Aorta (tissue), 5 donors: ENCODE measurements around the gene GINS1. TPM values are rescaled to one million over a fixed set of nuclear protein-coding genes. Genes with fewer than 3 reads are reported as not detected.
"Not testable (repeated sequence)": the region's sequence is repeated elsewhere in the genome, so short reads cannot be mapped to it uniquely, and the experiment has no call there.

Experiments used
- ATAC-seq: fragments of 200-7000 bp; cut with Tn5 transposase; one replicate; pipeline ENCODE4 v1.9.1; 2022; ENCODE audit warnings: moderate library complexity; ENCODE audit not compliant: low FRiP score
- DNase-seq, 2 donors: peaks; one replicate each; pipeline ENCODE4 v3.0.0-alpha.2; 2020
- H3K27ac ChIP-seq, 2 donors: one replicate each; pipeline ENCODE4 v1.5.1; 2013; ENCODE audit warnings: low read length in 2 of 2, mild to moderate bottlenecking in 2 of 2, moderate library complexity in 2 of 2, control low read depth in 1 of 2, inconsistent platforms in 1 of 2, low read depth in 1 of 2
- H3K27me3 ChIP-seq, 2 donors: one replicate each; pipeline ENCODE4 v1.6.1; 2013; ENCODE audit warnings: control low read depth in 1 of 2, low read length in 1 of 2, mild to moderate bottlenecking in 1 of 2, moderate library complexity in 1 of 2; ENCODE audit not compliant: insufficient read depth in 2 of 2, control insufficient read depth in 1 of 2
- H3K36me3 ChIP-seq, 2 donors: one replicate each; pipeline ENCODE4 v1.6.1; 2013; ENCODE audit warnings: control low read depth in 1 of 2, low read length in 1 of 2, mild to moderate bottlenecking in 1 of 2; ENCODE audit not compliant: insufficient read depth in 2 of 2, control insufficient read depth in 1 of 2
- H3K4me1 ChIP-seq, 2 donors: one replicate each; pipeline ENCODE4 v1.6.1; 2013; ENCODE audit warnings: low read length in 2 of 2, control low read depth in 1 of 2, mild to moderate bottlenecking in 1 of 2, moderate library complexity in 1 of 2; ENCODE audit not compliant: insufficient read depth in 2 of 2, control insufficient read depth in 1 of 2
- H3K4me3 ChIP-seq, 2 donors: one replicate each; pipeline ENCODE4 v1.5.1; 2013; ENCODE audit warnings: low read length in 2 of 2, control low read depth in 1 of 2, mild to moderate bottlenecking in 1 of 2
- H3K9me3 ChIP-seq: one replicate; pipeline ENCODE4 v1.6.1; 2013; ENCODE audit warnings: mild to moderate bottlenecking, low read length; ENCODE audit not compliant: control insufficient read depth
- WGBS, 2 donors: extraction: QIAGEN DNeasy Blood & Tissue Kit; methylation state at CpG; one replicate each; pipeline ENCODE4 v1.1.7; 2013; 5-methylcytosine and 5-hydroxymethylcytosine counted together
- intact Hi-C, 2 donors: fragments of 100-400 bp; cut with DNase I; formaldehyde crosslinking; loops; one replicate each; pipeline versions ENCODE4 v1.14.2 to v1.15.0; 2022
- polyA plus RNA-seq, 2 donors: library from polyadenylated mRNA; stranded (reverse); fragments of 200-250 nt; gene quantifications; one replicate each; pipeline ENCODE4 v1.2.3, GENCODE V29; 2013
- total RNA-seq, 2 donors: library from RNA; stranded (reverse); fragmentation: NEBNext Ultra II Directional; extraction: Animal tissue kit (Norgen Biotek cat#: 25700); gene quantifications; one replicate each; pipeline ENCODE4 v1.2.1, GENCODE V29; 2021
- donor health status: healthy with polysubstance abuse.
- donor health status: Bipolar disorder and iron deficiency.
- donor health status: DM: no; HTN: no; CAD: no.
- donor health status: DM: no; HTN: no; CAD: no.
- donor health status: DM: yes; HTN: yes; CAD: no.

GINS1 gene
- total and polyA plus RNA-seq, 4 donors, result 0.28 to 1.5 (median 1.2) TPM

DNA sequence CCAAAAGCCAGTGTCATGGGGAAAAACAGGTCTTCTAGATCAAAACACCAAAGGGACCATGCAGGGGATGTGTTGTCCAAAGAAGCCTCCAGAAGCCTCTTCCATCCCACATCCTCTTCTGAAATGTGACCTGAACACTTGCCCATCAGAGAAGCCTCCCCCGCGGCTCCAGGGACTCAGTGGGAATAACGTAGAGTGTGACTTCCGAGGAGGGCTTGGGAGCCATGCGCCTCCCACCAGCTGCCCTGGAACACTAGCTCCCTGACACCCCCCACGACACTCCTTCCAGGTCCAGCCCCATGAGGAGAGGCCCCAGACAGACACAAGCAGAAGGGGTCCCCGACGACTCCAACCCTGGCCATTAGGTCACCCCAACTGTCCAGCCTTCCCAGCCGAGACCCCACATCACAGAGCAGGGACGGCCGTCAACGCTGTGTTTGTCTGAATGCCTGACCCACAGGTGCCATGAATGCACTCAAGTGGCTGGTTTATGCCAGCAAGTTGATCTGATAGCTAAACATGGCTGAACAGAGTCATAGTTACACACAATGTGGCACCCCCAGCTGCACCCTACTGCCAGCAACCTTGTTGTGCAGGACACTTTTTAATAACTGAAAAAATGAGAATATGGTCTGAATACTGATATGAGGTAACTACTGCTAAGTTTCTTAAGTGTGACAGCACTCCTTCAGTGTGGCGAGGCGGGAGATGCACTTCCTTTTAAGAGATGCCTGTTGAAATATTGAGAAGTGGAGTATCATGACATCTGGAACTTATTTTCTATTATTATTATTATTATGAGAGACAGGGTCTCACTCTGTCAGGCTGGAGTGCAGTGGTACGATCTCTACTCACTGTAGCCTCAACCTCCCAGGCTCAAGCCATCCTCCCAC, 58.0 kb downstream of the GINS1 start:
- H3K36me3 ChIP-seq, result peaks cover 3 to 7% of the 10 kb centered on the region in 2 donors
- peak in 1 of 2 donors; percentile 57 for DNase-seq
- H3K4me1 ChIP-seq, result no peaks in the 10 kb centered on the region
- no peak overlapping the region for H3K27ac ChIP-seq
- no peak for ATAC-seq
- intact Hi-C loops, result no loop called here
- WGBS, 2 donors, result 76 to 88% methylated on average over 15 of the region's 15 CpGs
- H3K4me3 ChIP-seq, result no peak overlapping the region
- no peaks in the 10 kb centered on the region for H3K9me3 ChIP-seq
- H3K27me3 ChIP-seq, result no peaks in the 10 kb centered on the region

DNA sequence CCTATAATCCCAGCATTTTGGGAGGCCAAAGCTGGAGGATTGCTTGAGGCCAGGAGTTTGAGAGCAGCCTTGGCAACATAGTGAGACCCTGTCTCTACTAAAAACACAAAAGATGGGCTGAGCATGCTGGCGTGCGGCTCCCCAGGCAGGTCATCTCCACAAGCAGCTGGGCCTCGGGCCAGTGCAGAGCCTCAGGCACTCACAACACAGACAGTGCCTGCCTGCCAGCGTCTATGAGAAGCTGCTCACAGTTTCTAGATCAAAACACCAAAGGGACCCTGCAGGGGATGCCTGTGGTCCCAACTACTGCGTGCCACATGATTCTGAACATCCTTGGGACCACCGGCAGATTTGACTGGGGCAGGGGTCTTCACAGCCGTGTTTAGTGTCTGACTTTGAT, 59.4 kb downstream of the GINS1 start:
- peak in 1 of 2 donors; percentile 61 for DNase-seq
- no peaks in the 10 kb centered on the region for H3K27me3 ChIP-seq
- no peak overlapping the region for H3K27ac ChIP-seq
- ATAC-seq, result no peak
- peaks cover 2 to 7% of the 10 kb centered on the region in 2 donors for H3K36me3 ChIP-seq
- no peaks in the 10 kb centered on the region for H3K4me1 ChIP-seq
- H3K9me3 ChIP-seq, result no peaks in the 10 kb centered on the region
- intact Hi-C loops, result no loop called here
- 87 to 88% methylated on average over 7 of the region's 7 CpGs for WGBS, 2 donors
- no peak overlapping the region for H3K4me3 ChIP-seq

DNA sequence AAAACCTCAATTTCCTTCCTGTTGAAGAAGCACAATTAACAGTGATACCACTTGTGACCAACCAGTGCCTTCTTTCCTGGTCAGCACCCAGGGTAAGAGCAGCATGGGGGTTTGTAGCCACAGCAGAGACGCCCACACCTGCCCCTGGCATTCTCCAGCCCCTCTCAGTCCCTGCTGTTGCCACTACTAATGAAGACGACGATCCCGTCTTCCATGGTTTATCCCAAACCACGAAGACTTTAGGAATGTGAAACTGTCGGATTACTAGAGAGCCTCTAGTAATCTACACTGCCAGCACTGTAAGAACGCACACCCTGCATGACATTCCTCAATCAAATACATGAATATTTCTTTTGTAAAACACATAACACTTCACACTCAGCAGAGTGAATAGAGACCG, 60.0 kb downstream of the GINS1 start:
- Histone ChIP-seq H3K36me3 (peaks cover 2 to 7% of the 10 kb centered on the region in 2 donors), H3K4me3 (no peak overlapping the region), H3K9me3 (no peaks in the 10 kb centered on the region), H3K27ac (no peak overlapping the region), H3K4me1 (no peaks in the 10 kb centered on the region), H3K27me3 (no peaks in the 10 kb centered on the region)
- WGBS, 2 donors, result 82 to 87% methylated on average over 8 of the region's 8 CpGs
- intact Hi-C loops, result no loop called here
- ATAC-seq (no peak), DNase-seq (peak in 1 of 2 donors; percentile 5)

DNA sequence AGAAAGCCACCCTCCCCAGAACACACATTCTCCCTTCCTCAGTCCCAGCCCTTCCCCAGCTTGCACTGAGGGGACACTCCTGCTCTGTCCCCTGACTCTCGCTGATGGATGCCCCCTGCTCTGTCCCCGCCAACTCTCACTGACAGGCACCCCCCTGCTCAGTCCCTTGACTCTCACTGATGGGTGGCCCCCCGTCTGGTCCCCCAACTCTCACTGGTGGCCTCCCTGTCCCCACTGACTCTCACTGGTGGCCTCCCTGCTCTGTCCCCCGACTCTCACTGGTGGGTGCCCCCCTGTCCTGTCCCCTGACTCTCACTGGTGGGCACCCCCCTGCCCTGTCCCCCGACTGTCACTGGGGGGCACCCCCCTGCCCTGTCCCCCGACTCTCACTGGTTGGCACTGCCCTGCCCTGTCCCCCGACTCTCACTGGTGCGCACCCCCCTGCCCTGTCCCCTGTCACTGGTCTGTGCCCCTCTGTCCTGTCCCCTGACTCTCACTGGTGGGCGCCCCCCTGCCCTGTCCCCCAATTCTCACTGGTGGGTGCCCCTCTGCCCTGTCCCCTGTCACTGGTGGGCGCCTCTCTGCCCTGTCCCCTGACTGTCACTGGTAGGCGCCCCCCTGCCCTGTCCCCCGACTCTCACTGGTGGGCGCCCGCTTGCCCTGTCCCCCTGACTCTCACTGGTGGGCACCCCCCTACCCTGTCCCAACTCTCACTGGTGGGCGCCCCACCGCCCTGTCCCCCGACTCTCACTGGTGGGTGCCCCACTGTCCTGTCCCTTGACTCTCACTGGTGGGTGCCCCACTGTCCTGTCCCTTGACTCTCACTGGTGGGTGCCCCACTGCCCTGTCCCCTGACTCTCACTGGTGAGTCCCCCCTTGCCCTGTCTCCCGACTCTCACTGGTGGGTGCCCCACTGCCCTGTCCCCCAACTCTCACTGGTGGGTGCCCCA, 60.9 kb downstream of the GINS1 start:
- H3K9me3 ChIP-seq, result no peaks in the 10 kb centered on the region
- ATAC-seq, result no peak
- WGBS, 2 donors, result 97% methylated on average over 17 to 18 of the region's 18 CpGs
- H3K27me3 ChIP-seq, result no peaks in the 10 kb centered on the region
- no peak overlapping the region for H3K4me3 ChIP-seq
- no peak overlapping the region for H3K27ac ChIP-seq
- no peaks in the 10 kb centered on the region for H3K4me1 ChIP-seq
- peak in 1 of 2 donors; percentile 68 for DNase-seq
- intact Hi-C loops, result no loop called here
- peaks cover 2 to 7% of the 10 kb centered on the region in 2 donors for H3K36me3 ChIP-seq

DNA sequence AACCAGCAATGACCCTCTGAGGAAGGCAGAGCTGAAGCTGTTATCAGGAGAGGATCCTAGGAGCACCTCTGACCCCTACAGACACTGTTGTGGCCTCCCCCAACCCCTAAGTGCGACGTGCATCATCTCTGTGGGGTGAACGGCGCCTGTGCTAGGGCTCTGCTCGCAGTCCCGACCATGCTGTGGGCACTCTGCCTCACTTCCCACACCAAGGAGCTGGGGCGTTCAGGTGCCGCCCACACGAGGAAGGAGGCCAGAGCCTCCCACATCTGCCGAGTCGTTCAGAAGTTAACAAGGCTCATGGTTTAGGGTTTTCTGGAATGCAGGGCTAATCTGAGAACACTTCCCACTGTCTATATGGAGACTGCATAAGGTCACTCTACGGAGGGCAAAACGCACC, 62.1 kb downstream of the GINS1 start:
- intact Hi-C loops, result no loop called here
- no peak for ATAC-seq
- H3K36me3 ChIP-seq, result peaks cover 2 to 7% of the 10 kb centered on the region in 2 donors
- H3K4me1 ChIP-seq, result no peaks in the 10 kb centered on the region
- H3K27ac ChIP-seq, result no peak overlapping the region
- no peaks in the 10 kb centered on the region for H3K27me3 ChIP-seq
- no peaks in the 10 kb centered on the region for H3K9me3 ChIP-seq
- WGBS, 2 donors, result 88% methylated on average over 13 of the region's 13 CpGs
- peak in 1 of 2 donors; percentile 69 for DNase-seq
- H3K4me3 ChIP-seq, result no peak overlapping the region

DNA sequence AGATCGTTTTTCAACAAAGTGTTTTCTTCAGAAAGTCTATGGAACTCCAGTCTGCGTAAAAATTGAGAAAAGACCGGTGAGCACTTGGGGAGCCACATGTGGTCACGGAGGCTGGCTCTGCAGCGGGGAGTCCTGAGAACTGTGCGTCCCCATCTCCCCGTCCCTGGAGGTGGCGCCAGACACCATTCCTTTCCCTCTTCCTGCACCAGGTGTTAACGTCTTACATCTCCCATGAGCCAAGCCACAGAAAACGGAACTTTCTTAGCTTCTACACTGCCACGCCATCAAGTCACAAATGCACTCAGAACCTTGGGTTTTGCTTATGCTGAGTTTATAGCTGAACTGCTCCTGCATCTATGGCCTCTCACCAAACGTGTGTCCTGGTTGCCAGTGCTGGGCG, 62.6 kb downstream of the GINS1 start:
- peaks cover 2 to 7% of the 10 kb centered on the region in 2 donors for H3K36me3 ChIP-seq
- H3K27me3 ChIP-seq, result no peaks in the 10 kb centered on the region
- ATAC-seq, result no peak
- H3K9me3 ChIP-seq, result no peaks in the 10 kb centered on the region
- DNase-seq, result peak in 1 of 2 donors; percentile 75
- 65 to 74% methylated on average over 13 of the region's 13 CpGs for WGBS, 2 donors
- no peaks in the 10 kb centered on the region for H3K4me1 ChIP-seq
- intact Hi-C loops, result no loop called here
- H3K4me3 ChIP-seq, result no peak overlapping the region
- no peak overlapping the region for H3K27ac ChIP-seq

DNA sequence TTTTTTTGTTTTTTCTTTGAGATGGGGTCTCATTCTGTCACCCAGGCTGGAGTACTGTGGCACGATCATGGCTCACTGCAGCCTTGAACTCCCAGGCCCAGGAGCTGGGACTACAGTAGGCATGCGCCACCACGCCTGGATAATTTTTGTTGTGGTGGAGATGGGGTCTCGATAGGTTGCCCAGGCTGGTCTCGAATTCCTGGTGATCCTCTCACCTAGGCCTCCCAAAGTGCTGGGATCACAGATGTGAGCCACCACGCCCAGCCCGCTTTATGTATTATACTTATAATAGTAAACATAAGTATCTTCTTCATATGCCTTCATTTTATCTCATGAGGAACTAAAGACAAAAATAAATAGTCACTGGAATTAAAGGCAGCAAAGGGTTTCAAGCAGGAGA, 63.5 kb downstream of the GINS1 start:
- no peak overlapping the region for H3K4me3 ChIP-seq
- H3K36me3 ChIP-seq, result peaks cover 2 to 3% of the 10 kb centered on the region in 2 donors
- no peaks in the 10 kb centered on the region for H3K9me3 ChIP-seq
- no peak overlapping the region for H3K27ac ChIP-seq
- no peak for ATAC-seq
- intact Hi-C loops, result no loop called here
- no peaks in the 10 kb centered on the region for H3K4me1 ChIP-seq
- 93 to 95% methylated on average over 7 of the region's 7 CpGs for WGBS, 2 donors
- peak in 1 of 2 donors; percentile 46 for DNase-seq
- H3K27me3 ChIP-seq, result no peaks in the 10 kb centered on the region

DNA sequence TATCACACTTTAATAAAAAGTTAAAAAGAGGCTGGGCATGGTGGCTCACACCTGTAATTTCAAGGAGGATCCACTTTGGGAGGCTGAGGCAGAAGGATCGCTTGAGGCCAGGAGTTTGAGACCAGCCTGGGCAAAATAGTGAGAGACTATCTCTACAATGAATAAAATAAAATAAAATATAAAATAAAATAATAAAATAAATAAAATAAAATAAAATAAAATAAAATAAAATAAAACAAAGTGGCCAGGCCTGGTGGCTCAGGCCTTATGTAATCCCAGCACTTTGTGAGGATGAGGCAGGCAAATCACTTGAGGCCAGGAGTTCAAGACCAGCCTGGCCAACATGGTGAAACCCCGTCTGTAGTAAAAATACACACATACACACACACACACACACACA, 65.8 kb downstream of the GINS1 start:
- H3K4me3 ChIP-seq, H3K36me3 ChIP-seq, ATAC-seq, H3K27ac ChIP-seq, H3K4me1 ChIP-seq, intact Hi-C loops, H3K27me3 ChIP-seq, H3K9me3 ChIP-seq: not testable (repeated sequence)
- 95 to 96% methylated on average over 2 of the region's 2 CpGs for WGBS, 2 donors
- DNase-seq, result peak in 1 of 2 donors; percentile 10
